ENCODE data around the gene TBC1D20.
"Not testable (repeated sequence)": the region's sequence is repeated elsewhere in the genome, so short reads cannot be mapped to it uniquely, and the experiment has no call there.

TBC1D20 gene, protein sequence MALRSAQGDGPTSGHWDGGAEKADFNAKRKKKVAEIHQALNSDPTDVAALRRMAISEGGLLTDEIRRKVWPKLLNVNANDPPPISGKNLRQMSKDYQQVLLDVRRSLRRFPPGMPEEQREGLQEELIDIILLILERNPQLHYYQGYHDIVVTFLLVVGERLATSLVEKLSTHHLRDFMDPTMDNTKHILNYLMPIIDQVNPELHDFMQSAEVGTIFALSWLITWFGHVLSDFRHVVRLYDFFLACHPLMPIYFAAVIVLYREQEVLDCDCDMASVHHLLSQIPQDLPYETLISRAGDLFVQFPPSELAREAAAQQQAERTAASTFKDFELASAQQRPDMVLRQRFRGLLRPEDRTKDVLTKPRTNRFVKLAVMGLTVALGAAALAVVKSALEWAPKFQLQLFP
- total RNA-seq: 57.9 to 73.0 reads per million in 2 experiments

DNA sequence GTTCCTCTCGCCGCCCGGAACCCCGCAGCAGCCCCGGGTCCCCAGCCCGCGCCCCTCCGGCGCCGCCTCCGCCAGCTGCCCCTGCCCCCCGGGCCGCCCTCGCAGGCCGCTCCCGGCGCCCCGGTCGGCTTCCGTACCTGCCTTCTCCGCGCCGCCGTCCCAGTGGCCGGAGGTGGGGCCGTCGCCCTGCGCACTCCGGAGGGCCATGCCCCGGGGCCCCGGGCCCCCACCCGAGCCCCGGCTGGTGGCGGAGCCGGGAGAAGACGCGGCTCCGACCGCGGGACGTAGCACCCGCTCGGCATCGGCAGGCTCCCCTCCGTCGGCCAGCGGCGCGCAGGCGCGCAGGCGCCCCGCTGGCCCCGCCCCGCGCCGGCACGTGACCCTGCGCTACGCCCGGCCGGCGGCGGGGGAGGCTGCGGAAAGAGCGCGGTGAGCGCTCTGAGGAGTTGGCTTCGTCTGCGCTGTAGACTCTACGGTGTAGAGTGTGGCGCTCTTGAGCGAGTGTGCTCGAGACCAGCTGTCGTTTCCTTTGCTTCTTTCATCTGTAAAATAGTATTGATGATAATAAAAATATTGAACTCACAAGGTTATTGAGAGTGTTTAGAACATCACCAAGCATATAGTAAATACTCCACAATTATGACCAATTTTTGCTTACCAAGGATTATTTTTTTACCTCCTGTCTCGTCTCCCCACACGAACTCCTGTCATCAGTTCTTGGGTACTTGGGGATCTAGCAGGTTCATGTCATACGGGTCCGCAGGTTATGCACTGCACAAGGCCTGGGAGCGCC is at the start of gene TBC1D20:
Gene TBC1D20 (minus strand): TSS at position 335 of the 793 bp plus-strand sequence. CDS start 128 bp downstream, at position 207.
- DNase-seq (ENCODE audit: low read depth): peak; percentile 82

DNA sequence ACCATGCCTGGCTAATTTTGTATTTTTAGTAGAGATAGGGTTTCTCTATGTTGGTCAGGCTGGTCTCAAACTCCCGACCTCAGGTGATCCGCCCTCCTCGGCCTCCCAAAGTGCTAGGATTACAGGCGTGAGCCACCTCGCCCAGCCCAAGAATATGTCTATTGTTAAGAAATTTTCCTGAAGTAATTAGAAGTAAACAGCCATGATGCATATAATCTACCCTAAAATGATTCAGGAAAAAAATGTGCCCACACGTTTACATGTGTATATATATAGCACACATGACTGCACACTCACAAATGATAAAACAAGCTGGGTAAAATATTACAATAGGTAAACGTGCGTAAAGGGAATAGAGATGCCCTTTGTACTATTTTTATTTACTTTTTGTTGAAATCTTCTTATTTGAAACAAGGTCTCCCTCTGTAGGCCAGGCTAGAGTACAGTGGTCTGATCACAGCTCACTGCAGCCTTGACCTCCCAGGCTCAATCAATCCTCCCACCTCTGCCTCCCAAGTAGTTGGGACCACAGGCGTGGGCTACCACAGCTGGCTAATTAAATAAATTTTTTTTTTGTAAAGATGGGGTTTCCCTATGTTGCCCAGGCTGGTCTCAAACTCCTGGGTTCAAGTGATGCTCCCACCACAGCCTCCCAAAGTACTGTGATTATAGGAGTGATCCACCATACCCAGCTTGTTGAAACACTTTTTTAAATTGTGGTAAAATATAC is 48.2 kb upstream of the TBC1D20 start:
- not testable (repeated sequence) for DNase-seq (ENCODE audit: low read depth)

DNA sequence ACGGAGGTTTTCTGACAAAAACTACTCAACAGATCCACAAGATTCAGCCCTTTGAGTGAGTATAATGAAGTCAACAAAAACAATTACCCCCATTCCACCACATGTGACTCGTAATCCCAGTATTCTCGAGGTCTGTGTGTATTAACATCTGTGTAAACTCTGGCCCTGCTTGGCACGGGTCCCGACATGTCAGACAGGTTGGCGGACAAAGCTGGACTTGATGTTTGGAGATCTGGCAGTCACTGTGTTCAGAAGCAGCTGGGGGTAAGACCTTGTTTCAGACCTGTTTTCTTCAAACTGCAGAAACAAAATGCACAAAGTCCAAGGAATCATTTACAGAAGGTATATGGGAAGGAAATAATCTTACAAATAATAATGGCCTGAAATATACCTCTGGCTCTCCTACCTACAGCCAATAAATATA is 46.0 kb upstream of the TBC1D20 start:
- not testable (repeated sequence) for DNase-seq (ENCODE audit: low read depth)

DNA sequence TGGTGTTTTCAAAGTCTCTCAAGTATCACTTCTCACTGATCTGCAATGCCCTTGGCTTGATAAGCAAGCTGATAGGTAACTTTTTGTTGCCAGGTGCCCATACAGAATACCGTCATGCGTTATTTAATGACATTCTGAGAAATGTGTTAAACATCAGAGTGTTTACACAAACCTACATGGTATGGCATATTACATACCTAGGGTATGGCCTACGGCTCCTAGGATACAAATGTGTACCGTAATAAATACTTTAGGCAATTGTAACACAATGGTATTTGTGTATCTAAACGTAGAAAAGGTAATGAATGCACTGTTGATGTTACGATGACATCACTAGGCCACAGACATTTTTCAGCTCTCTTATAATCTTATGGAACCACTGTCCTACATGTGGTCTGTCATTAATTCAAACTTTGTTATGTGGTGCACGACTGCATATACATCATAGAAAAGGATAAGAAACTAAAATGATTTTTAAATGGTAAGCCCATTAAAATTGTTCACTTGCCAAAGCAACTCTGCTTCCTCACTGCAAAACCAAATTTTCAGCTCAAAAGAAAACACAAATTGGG is 45.5 kb upstream of the TBC1D20 start:
- DNase-seq (ENCODE audit: low read depth): no peak

DNA sequence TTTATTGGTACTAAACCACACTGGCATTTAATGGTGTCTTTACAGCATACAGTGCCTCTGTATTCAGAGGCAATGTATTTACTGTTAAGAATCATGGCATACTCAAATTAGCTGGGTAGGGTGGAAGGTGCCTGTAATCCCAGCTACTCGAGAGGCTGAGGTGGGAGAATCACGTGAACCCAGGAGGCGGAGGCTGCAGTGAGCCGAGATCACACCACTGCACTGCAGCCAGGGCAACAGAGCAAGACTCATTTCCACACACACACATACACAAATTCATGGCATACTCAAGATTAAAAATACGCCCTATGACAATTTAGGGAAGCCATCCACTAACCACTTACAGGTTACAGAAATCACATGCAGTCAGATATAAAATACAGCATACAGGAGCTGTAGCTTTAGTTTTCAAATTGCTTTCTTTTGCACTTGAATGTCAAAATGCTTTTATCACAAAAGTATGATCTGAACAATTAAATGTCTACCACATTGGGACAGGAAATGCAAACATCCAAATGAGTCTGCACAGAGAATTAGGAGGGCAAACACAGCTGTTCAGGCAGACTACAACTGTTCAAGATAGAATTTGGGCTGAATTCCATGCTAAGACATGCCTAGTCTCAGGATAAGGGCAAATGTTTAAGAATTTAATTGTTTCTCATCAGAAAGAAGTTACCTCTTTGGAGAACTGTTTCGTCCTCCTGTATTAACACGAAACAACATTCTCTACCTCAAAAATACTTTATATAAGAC is 44.8 kb upstream of the TBC1D20 start:
- DNase-seq (ENCODE audit: low read depth): no peak

DNA sequence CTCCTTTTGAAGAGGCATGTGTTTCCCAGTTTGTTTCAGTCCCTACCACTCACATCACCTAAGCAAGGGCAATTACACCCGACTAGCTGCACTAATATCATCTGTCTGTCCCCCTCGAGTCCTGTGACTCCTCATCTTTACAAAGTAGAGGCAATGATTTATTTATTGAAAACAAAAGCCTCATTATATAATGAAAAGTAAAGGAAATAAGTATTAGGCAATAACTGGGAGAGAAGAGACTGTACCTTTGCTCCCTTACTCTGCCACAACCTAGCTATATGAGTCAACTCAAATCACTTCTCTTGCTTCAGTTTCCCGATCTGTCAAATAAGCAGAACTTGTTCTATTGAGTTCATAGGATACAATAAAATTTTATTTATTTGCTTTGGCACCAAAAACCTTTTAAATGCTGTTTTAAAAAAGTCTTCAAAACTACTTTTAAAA is 42.3 kb upstream of the TBC1D20 start:
- no peak for DNase-seq (ENCODE audit: low read depth)

DNA sequence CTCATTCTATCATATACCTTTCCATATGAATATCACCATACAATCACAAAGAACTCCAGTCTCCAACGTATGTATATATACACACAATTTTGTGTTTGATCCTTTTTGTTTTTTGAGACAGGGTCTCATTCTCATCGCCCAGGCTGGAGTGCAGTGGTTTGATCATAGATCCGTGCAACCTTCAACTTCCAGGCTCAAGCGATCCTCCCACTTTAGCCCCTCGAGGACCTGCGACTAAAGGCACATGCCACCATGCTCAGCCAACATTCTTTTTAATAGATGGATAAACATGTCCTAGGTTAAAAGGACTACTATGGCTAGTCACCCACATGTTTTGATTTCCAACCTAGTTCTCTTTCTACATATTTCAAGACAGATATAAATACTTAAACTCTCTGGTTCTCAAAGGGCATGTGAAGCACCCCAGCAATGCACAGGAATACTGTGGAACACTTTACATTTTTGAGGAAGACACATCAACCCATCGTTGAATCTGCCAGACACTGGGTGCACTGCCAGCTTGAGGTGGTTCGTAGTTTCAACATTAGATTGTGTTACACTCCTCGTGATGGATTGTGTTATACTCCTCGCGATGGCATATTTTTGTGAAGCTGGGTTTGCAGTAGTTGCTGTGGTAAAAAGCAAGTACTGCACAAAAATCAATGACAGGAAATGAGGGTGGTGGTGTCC is 40.9 kb upstream of the TBC1D20 start:
- DNase-seq (ENCODE audit: low read depth): no peak

DNA sequence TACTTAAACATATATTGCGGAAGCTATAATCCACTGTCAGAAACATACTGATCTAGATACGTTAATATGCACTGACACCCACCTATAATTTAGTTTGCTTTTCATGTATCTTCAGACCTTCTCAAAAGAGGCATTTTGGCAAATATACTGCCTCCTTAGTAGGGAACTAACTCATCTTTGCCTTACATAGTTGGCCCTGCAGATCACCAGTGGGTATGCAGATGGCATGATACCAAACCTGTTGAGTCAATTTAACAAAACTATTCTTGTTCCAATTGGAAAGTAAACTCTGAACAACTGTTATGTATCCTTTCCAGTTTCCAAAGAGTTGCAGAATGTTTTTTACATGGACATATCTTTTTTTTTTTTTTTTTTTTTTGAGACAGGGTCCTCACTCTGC is 35.6 kb upstream of the TBC1D20 start:
- no peak for DNase-seq (ENCODE audit: low read depth)

DNA sequence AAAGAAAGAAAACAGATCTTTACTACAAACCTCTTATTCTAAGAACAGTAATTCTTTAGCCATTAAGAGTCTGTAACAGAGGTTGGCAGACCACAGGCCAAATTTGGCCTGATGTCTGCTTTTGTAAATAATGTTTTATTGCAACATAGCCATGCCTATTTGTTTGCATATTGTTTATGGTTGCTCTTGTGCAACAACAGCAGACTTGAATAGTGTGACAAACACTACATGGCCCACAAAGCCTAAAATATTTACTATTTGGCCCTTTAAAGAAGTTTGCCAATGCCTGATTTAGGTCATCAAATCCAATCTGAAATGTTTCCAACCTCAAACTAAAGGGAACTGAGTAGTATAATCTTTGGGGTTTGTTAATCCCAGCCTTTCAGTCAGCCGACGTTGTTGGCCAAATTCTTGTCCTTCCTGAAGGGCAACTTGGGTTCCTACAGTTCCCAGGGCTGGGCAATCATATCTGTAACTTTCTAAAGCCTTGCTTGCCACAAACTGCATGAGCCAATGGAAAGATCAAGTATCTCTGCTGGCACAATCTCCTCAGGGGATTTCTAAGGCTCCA is 33.9 kb upstream of the TBC1D20 start:
- DNase-seq (ENCODE audit: low read depth): no peak

DNA sequence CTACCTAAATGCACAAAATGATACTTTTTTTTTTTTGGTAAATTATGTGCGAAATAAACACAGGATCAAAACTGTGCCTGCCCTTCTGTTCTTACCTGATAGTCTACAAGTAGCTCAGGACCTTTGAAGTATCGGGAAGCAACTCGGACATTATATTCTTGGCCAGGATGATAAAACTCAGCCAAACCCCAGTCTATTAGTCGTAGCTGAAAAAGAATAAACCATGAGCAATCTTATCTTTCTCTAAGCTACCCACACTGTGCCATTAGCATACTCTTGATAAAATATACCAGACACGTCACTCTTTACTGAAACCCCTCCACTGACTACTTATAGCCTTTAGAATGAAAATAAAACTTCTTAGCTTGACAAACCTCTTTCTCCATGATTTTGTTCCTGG is 29.8 kb upstream of the TBC1D20 start:
- no peak for DNase-seq (ENCODE audit: low read depth)

DNA sequence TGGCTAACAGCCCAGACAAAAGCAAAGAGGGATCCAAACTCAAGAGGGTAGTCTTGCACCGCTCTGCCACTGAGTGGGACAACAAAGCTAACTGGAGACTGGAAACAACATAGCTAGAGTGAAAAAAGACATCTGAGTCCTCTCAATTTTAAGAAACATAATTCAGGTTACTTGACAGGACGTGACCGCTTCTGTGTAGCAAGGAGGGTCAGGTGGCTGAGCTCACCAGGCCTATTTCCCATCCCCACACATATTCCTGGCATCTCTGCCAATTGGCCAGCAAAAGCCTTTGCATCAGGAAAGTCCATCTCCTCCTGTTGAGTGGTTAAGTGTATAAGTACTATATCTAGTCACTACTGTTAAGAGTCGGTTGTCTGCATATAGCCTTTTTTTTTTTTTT is 25.3 kb upstream of the TBC1D20 start:
- DNase-seq (ENCODE audit: low read depth): no peak

DNA sequence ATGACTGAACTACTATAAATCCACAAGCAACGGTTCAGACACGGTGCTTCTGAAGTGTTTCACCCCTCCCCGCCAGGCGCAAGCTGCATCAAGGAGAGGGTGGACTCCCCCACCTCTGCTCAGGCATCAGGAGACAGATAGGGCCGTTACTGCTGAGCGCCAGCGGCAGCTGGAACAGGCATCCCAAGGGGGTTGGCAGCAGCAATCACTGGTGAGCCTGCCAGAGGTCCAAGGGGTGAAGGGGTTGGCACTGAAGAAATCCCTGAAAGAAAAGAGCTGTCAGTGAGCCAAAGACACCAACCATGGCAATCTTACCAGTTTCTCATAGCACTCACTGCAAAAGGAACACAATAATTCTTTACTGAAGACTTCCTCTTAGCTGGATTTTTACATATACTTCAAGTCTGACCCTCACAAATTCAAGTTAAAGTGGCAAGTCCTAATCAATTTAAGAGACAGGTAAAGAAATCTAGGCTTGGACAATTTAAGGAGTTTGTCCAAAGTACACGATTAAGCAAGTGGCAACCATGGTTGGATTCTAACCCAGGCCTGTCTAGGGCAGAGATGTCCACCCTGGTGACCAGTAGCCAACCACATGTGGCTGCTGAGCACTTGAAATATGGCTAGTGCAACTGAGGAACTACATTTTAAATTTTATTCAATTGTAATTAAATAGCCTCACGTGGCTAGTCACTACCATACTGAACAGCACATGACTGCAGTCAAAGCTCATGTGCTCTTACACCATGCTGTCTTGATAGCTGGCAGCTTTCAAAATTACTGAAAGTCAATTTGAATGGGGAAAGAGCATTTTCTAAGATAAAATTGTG is 21.7 kb upstream of the TBC1D20 start:
- DNase-seq (ENCODE audit: low read depth): no peak

DNA sequence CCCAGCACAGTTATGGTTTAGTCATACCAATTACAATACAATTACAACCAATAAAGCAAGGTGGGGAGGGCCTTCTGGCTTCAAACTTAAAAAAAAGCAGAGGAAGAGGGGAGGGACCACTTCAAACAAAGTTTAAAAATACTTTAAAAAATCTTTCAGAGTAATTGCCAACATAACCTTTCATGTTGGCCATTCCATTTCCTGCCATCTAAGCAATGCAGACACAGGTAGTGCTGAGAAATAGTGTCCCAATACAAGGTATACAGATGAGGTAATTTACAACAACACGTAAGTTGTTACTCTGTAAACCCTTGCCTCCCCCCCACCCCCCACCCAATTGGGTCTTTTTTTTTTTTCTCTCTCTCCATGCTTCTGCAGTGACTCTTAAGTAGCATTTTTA is 18.8 kb upstream of the TBC1D20 start:
- DNase-seq (ENCODE audit: low read depth): no peak

DNA sequence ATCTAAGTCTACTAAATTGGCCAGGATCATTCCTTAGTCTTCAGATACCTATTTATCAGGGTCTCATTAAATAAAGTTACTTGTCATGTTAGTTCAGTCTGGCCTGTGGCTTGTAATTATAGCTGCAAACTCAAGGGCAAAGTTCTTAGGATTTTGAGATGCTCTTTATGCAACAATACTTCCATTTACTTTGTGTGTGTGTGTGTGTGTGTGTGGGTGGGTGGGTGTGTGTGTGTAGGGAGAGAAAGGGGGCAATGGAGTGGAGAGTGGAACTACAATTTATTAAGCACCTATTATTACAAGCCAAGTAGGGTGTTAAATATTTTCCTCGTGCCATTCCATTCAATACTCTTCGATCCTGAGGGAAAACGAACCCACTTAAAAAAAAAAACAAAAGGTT is 17.7 kb upstream of the TBC1D20 start:
- DNase-seq (ENCODE audit: low read depth): no peak

DNA sequence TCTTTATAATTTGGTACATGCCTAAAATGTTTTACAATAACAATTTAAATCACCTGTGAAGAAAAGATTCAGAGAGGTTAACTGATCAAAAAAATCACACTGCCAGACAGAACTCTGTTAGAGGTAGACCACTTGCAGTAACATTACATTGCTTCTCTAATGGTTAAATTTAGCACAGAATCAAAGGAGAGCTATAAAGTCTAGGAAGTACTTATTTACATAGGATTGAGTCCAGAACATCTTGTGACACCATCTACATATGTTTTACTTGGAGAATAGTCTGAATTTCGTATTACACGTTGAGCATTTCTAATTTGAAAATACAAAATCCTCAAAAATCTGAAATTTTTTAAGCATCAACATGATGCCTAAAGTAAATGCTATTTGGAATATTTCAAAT is 17.2 kb upstream of the TBC1D20 start:
- no peak for DNase-seq (ENCODE audit: low read depth)

DNA sequence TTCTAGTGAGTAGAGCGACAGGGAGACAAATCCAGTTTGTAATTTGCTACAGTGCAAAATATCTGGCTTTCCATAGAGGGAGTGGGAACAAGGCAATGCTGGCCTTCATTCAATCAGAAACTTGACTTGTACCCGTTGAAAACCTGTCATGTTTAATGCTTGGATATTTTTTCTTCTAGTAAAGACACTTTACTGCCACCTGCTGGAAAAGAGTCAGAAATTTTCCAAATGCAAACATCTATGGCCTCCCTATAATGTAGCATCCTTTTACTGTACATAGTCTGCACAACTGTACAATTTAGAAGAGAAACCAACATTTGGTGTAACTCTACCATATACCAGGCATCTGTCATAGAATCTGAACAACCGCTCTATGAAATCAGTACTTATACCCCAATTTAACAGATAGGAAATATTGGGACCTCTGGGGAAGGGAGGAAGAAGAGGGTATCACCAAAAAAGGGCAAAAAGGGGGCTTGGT is 16.7 kb upstream of the TBC1D20 start:
- DNase-seq (ENCODE audit: low read depth): no peak

DNA sequence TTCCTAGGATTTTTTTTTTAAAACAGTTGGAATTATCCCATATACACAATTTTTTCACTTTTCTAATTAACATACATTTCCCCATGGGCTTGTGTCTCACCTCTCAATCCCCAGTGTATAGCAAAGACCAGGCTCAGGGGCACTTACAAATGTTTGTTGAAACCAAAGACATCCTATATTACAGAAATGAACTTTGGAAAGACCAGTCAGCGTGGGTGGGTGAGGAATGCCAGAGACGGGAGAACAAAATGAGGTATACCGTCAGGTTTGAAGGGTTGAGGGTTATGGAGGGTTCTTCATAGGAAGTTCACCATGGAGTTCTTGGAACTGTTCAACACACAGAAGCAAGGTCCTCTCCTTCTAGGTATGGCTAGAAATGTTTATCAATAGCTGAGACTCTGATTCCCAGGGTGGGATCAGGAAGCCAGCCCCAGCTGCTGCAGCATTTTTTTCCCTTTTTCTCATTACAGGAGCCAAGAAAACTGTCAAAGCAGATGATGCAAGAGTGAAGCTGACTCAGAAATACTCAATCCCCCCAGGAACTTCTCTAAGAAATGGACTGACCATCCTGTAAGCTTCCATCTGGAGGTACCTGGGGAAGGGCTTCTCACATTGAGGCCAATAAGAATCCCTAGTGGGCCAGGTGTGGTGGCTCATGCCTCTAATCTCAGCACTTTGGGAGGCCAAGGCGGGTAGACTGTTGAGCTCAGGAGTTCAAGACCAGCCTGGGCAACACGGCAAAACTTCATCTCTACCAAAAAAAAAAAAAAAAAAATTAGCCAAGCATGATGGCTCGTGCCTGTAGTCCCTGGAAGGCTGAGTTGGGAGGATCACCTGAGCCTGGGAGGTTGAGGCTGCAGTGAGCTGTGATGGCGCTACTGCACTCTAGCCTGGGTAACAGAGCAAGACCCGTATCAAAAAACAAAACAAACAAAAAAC is 15.9 kb upstream of the TBC1D20 start:
- DNase-seq (ENCODE audit: low read depth): no peak

Data from T follicular helper cell (primary cell).